ENCODE results near the gene KLF6.

KLF6 gene

GRCh38 chr10:3784510-3785250, at the start of gene KLF6:
Gene KLF6, minus strand, starts transcription at chr10:3785209. Its CDS starts 195 bp downstream, at chr10:3785014.
- TF ChIP-seq, protein P1, sequence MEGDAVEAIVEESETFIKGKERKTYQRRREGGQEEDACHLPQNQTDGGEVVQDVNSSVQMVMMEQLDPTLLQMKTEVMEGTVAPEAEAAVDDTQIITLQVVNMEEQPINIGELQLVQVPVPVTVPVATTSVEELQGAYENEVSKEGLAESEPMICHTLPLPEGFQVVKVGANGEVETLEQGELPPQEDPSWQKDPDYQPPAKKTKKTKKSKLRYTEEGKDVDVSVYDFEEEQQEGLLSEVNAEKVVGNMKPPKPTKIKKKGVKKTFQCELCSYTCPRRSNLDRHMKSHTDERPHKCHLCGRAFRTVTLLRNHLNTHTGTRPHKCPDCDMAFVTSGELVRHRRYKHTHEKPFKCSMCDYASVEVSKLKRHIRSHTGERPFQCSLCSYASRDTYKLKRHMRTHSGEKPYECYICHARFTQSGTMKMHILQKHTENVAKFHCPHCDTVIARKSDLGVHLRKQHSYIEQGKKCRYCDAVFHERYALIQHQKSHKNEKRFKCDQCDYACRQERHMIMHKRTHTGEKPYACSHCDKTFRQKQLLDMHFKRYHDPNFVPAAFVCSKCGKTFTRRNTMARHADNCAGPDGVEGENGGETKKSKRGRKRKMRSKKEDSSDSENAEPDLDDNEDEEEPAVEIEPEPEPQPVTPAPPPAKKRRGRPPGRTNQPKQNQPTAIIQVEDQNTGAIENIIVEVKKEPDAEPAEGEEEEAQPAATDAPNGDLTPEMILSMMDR (IDR thresholded peaks at IDR 0.05; ENCODE audit: control extremely low read depth, extremely low read depth, low read depth, missing control alignments): peak; percentile 17
- no peak for DNase-seq (ENCODE audit: extremely low spot score)
- ChIA-PET CTCF (interaction anchor here (0.7 to 1.3 kb wide), 5 partner anchors 9 to 43 kb away, joined by 3 read pairs; no protein-coding TSS in a partner anchor), POLR2A (interaction anchor here (0.7 to 4.0 kb wide), 34 partner anchors 9 to 233 kb away, joined by 3 to 45 read pairs (median 5); no protein-coding TSS in a partner anchor)

GRCh38 chr10:3834404-3834803, 49.4 kb upstream of the KLF6 start:
- POLR2A ChIA-PET: interaction anchor here (0.9 kb wide), 1 partner anchor 49 kb away, joined by 3 read pairs; the partner anchor contains the start of gene KLF6
- CTCF ChIA-PET: interaction anchor here (1.1 to 2.8 kb wide), 4 partner anchors 9 to 32 kb away, joined by 3 to 9 read pairs (median 6); no protein-coding TSS in a partner anchor
- no peak for DNase-seq (ENCODE audit: extremely low spot score)
- TF ChIP-seq, protein P1 (IDR thresholded peaks at IDR 0.05; ENCODE audit: control extremely low read depth, extremely low read depth, low read depth, missing control alignments): no peak

DNA sequence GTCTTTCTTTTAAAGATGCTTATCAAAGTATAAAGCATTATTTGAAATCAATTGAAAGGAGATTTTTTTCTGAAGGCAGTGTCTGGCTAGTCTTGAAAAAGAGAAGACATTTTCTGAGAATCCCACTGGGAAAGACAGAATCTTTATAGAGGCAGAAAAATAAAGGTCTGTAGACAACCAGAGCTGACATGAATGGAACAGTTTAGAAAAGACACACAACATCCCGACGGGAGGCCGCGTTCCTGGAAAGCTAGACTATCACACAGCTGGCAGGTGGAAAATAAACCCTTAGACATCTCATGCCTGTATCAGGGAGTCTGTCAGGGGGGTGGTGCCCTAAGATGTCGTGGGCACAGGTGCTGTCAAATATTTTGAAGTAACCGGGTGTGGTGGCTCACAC, 48.0 kb upstream of the KLF6 start:
- TF ChIP-seq, protein P1 (IDR thresholded peaks at IDR 0.05; ENCODE audit: control extremely low read depth, extremely low read depth, low read depth, missing control alignments): no peak
- no peak for DNase-seq (ENCODE audit: extremely low spot score)
- POLR2A ChIA-PET: interaction anchor here (0.7 kb wide), 1 partner anchor 15 kb away, joined by 3 read pairs; no protein-coding TSS in a partner anchor
- CTCF ChIA-PET: interaction anchor here (0.7 to 2.8 kb wide), 4 partner anchors 14 to 19 kb away, joined by 3 to 9 read pairs (median 6); no protein-coding TSS in a partner anchor

DNA sequence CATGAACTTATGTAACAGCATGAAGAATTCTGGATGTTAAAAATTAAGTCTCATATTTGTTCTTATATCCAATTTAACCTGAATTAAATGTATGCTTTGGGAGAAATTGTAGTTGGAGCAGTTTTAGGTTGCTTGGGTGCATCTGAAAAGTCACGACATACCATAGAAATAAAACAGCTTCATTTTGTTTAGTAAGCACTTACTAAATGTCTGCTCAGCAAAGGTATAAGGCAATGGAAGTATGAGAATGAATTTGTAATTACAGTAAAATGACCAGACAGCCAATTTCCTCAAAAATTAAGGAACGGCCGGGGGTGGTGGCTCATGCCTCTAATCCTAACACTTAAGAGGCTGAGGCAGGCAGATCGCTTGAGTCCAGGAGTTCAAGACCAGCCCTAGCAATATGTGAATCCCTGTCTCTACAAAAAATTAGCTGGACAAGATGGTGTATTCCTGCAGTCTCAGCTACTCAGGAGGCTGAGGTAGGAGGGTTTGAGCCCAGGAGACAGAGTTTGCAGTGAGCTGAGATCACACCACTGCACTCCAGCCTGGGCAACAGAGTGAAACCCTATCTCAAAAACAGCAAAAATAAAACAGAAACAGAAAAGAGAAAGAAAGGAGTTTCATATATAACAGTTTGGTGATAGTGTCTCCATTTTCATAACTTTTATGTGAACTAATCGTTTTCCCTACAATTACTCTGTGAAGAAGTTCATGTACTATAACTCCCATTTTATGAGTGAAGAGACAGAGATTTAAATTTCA, 47.2 kb upstream of the KLF6 start:
- POLR2A ChIA-PET: no interaction called here
- TF ChIP-seq, protein P1 (IDR thresholded peaks at IDR 0.05; ENCODE audit: control extremely low read depth, extremely low read depth, low read depth, missing control alignments): no peak
- CTCF ChIA-PET: interaction anchor here (0.6 to 3.5 kb wide), 8 partner anchors 8 to 50 kb away, joined by 3 to 10 read pairs (median 4); no protein-coding TSS in a partner anchor
- no peak for DNase-seq (ENCODE audit: extremely low spot score)

DNA sequence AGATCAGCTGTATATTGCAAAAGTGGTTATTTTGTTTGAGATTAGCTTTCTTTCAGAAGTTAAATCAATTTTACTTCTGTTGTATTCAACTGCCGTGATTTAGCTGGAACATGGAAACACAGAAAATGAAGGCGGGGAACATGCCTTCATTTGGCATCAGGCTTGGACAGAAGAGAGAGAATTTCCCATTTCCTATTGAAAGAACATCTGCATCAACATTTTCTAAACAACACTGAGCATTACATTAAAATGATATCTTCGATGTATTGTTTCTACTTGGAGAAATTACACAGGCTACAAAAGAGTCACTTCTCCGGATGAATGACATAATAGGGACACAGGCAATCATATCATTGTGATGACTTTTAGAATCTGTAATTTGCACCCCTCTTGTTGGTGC, 46.6 kb upstream of the KLF6 start:
- POLR2A ChIA-PET: interaction anchor here (1.2 kb wide), 1 partner anchor 21 kb away, joined by 3 read pairs; no protein-coding TSS in a partner anchor
- CTCF ChIA-PET: interaction anchor here (1.0 to 3.5 kb wide), 4 partner anchors 15 to 50 kb away, joined by 3 to 10 read pairs (median 4); no protein-coding TSS in a partner anchor

More for the DNA sequence above, 46.6 kb upstream of the KLF6 start:
- DNase-seq (ENCODE audit: extremely low spot score): no peak
- TF ChIP-seq, protein P1 (IDR thresholded peaks at IDR 0.05; ENCODE audit: control extremely low read depth, extremely low read depth, low read depth, missing control alignments): no peak

Data from GM10248 (cell line).